NCI-H82 (cell line): ENCODE measurements around the gene MAGEA6.
"Not testable (repeated sequence)": the region's sequence is repeated elsewhere in the genome, so short reads cannot be mapped to it uniquely, and the experiment has no call there.

ENCODE experiments used
- DNase-seq: peaks from one replicate; lab custom pipeline; 2025; lab: John Stamatoyannopoulos, UW

Gene MAGEA6

GRCh38 chrX:152734143-152734858, 35.2 kb downstream of the MAGEA6 start:
- not testable (repeated sequence) for DNase-seq

GRCh38 chrX:152733261-152733975, 36.1 kb downstream of the MAGEA6 start, which contains the start of the genes CSAG1 and MAGEA12:
CSAG1 (minus strand) TSS chrX:152733721; CDS start chrX:152732460, 1,261 bp downstream.
MAGEA12 (plus strand) TSS chrX:152733757; CDS start chrX:152736162, 2,405 bp downstream.
- DNase-seq = peak; percentile 95

GRCh38 chrX:152725409-152725808, 44.1 kb downstream of the MAGEA6 start:
- no peak for DNase-seq
